Caco-2 (cell line): ENCODE data around the gene SORBS1. TPM values are rescaled to one million over a fixed set of nuclear protein-coding genes. Genes with fewer than 3 reads are reported as not detected.

Source experiments
- BruUV-seq: library from RNA; stranded (reverse); fragments of 400-500 nt; replicated peaks from 2 replicates; lab custom pipeline; 2021; lab: Mats Ljungman, UMichigan
- CTCF ChIA-PET: fragments of 300-600 bp; sonication (Branson Sonifier 250); formaldehyde crosslinking; loops from one replicate; lab custom pipeline; 2022; ENCODE audit warnings: antibody characterized with exemption; lab: Charles Lee
- POLR2A ChIA-PET: fragments of 300-600 bp; sonication (Branson Sonifier 250); formaldehyde crosslinking; loops from one replicate; lab custom pipeline; 2022; ENCODE audit warnings: antibody characterized with exemption; lab: Charles Lee
- DNase-seq, 2 experiments: peaks; one replicate each; pipeline versions ENCODE4 v3.0.0 to v3.0.0-alpha.2; 2020 to 2022
- H3K27me3 ChIP-seq: replicated peaks from 2 replicates; pipeline ENCODE4 v1.6.0; 2011; ENCODE audit warnings: low read length; ENCODE audit not compliant: control insufficient read depth, insufficient read depth
- H3K36me3 ChIP-seq: 2 replicates; pipeline ENCODE4 v1.5.1; 2011; ENCODE audit warnings: low read length; ENCODE audit not compliant: control insufficient read depth, insufficient read depth
- H3K4me1 ChIP-seq: fragments of 250-450 bp; sonication (Bioruptor Pico); 2 replicates; pipeline ENCODE4 v1.5.1; 2020; ENCODE audit warnings: mild to moderate bottlenecking
- H3K4me3 ChIP-seq: 2 replicates; pipeline ENCODE4 v1.5.1; 2011; ENCODE audit warnings: low read depth, mild to moderate bottlenecking, control low read depth, low read length
- H3K9me3 ChIP-seq: fragments of 250-450 bp; sonication (Bioruptor Pico); 2 replicates; pipeline ENCODE4 v1.5.1; 2020; ENCODE audit warnings: mild to moderate bottlenecking, moderate library complexity
- H3K27ac Mint-ChIP-seq: one replicate; pipeline ENCODE4 v1.8.0; 2022; ENCODE audit warnings: mixed read lengths; ENCODE audit not compliant: unreplicated experiment
- H3K27me3 Mint-ChIP-seq: one replicate; pipeline ENCODE4 v1.8.0; 2022; ENCODE audit warnings: mixed read lengths; ENCODE audit not compliant: insufficient read depth, unreplicated experiment
- H3K36me3 Mint-ChIP-seq: one replicate; pipeline ENCODE4 v1.8.0; 2022; ENCODE audit warnings: mild to moderate bottlenecking, mixed read lengths; ENCODE audit not compliant: insufficient read depth, unreplicated experiment
- H3K4me1 Mint-ChIP-seq: one replicate; pipeline ENCODE4 v1.8.0; 2022; ENCODE audit warnings: low read depth, mixed read lengths; ENCODE audit not compliant: unreplicated experiment
- H3K4me3 Mint-ChIP-seq: one replicate; pipeline ENCODE4 v1.8.0; 2022; ENCODE audit warnings: mild to moderate bottlenecking, moderate library complexity, mixed read lengths; ENCODE audit not compliant: unreplicated experiment
- H3K9me3 Mint-ChIP-seq: one replicate; pipeline ENCODE4 v1.8.0; 2022; ENCODE audit warnings: mixed read lengths; ENCODE audit not compliant: unreplicated experiment
- CTCF ChIP-seq, 2 experiments: fragments of 200-600 bp in 1 of 2; IDR thresholded peaks; 1 replicate in 1 of 2; 2 replicates in 1 of 2; pipeline versions ENCODE4 v1.5.1 to v1.8.0; 2011 to 2022; ENCODE audit warnings: antibody characterized with exemption in 1 of 2, control low read depth in 1 of 2, inconsistent platforms in 1 of 2, low read depth in 1 of 2, low read length in 1 of 2, mild to moderate bottlenecking in 1 of 2, moderate library complexity in 1 of 2; ENCODE audit not compliant: insufficient read depth in 1 of 2, severe bottlenecking in 1 of 2, unreplicated experiment in 1 of 2
- intact Hi-C: fragments of 100-400 bp; cut with micrococcal nuclease; formaldehyde crosslinking; loops from one replicate; pipeline ENCODE4 v1.10.0; 2022; ENCODE audit not compliant: unreplicated experiment
- total RNA-seq: library from RNA; stranded (reverse); gene quantifications from 2 replicates; pipeline ENCODE4 v1.2.3, GENCODE V29; 2022

Gene SORBS1
- total RNA-seq, 1 experiment from 2014 or later: 39.3 TPM

- peak overlapping the region; percentile 99 for H3K4me3 Mint-ChIP-seq
- BruUV-seq: no TSS peak
- H3K9me3 Mint-ChIP-seq: no peaks in the 10 kb centered on the region
- Histone ChIP-seq H3K36me3 (no peaks in the 10 kb centered on the region), H3K4me3 (peak overlapping the region; percentile 89), H3K27me3 (no peaks in the 10 kb centered on the region), H3K4me1 (peaks cover 38% of the 10 kb centered on the region), H3K9me3 (no peaks in the 10 kb centered on the region)
- peaks cover 46% of the 10 kb centered on the region for H3K4me1 Mint-ChIP-seq
- ChIA-PET POLR2A (no interaction called here), CTCF (no interaction called here)
- peaks cover 22% of the 10 kb centered on the region for H3K36me3 Mint-ChIP-seq
- no peaks in the 10 kb centered on the region for H3K27me3 Mint-ChIP-seq
- TF ChIP-seq CTCF (IDR thresholded peaks at IDR 0.05; ENCODE audit: insufficient read depth in 1 of 2, low read depth in 1 of 2, low read length in 1 of 2, severe bottlenecking in 1 of 2, unreplicated experiment in 1 of 2): no peak
- DNase-seq: no peak
- intact Hi-C loops: loop anchor here (2.0 kb wide), 3 partner anchors 79 to 129 kb away; no protein-coding TSS in a partner anchor
- H3K27ac Mint-ChIP-seq: peak overlapping the region; percentile 83
These were observed 1.3 kb downstream of the SORBS1 start for GRCh38 chr10:95559896-95560277.

DNA sequence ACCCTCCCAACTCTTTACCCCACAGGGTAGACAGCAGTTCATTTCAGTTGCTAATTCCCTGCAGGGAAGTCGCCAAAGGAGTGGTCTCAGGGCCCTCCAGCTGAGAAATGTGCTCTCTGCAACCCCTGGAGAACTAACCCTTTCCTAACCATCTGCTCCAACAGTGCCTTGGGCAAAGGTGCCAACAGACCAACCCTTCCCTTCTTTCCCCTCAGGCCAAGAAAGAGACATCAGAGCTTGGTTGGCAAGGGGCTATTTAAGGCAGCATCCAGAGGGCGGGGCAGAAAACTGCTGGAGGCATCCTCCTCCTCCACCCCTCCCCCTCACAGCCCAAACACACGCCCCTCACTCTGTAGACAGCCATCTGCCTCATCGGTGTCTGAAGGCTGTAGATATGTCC, 1.7 kb downstream of the SORBS1 start:
- Histone ChIP-seq H3K4me1 (peaks cover 34% of the 10 kb centered on the region), H3K36me3 (no peaks in the 10 kb centered on the region), H3K9me3 (no peaks in the 10 kb centered on the region), H3K4me3 (peak overlapping the region; percentile 89), H3K27me3 (no peaks in the 10 kb centered on the region)
- peaks cover 45% of the 10 kb centered on the region for H3K4me1 Mint-ChIP-seq
- H3K9me3 Mint-ChIP-seq: no peaks in the 10 kb centered on the region
- H3K27me3 Mint-ChIP-seq: no peaks in the 10 kb centered on the region
- ChIA-PET CTCF (interaction anchor here (1.0 kb wide), 1 partner anchor 79 kb away, joined by 3 read pairs; no protein-coding TSS in a partner anchor), POLR2A (no interaction called here)
- intact Hi-C loops: no loop called here
- peaks cover 22% of the 10 kb centered on the region for H3K36me3 Mint-ChIP-seq
- TF ChIP-seq CTCF (IDR thresholded peaks at IDR 0.05; ENCODE audit: insufficient read depth in 1 of 2, low read depth in 1 of 2, low read length in 1 of 2, severe bottlenecking in 1 of 2, unreplicated experiment in 1 of 2): no peak
- H3K27ac Mint-ChIP-seq: no peak overlapping the region
- DNase-seq: no peak
- peak overlapping the region; percentile 99 for H3K4me3 Mint-ChIP-seq
- no TSS peak for BruUV-seq

DNA sequence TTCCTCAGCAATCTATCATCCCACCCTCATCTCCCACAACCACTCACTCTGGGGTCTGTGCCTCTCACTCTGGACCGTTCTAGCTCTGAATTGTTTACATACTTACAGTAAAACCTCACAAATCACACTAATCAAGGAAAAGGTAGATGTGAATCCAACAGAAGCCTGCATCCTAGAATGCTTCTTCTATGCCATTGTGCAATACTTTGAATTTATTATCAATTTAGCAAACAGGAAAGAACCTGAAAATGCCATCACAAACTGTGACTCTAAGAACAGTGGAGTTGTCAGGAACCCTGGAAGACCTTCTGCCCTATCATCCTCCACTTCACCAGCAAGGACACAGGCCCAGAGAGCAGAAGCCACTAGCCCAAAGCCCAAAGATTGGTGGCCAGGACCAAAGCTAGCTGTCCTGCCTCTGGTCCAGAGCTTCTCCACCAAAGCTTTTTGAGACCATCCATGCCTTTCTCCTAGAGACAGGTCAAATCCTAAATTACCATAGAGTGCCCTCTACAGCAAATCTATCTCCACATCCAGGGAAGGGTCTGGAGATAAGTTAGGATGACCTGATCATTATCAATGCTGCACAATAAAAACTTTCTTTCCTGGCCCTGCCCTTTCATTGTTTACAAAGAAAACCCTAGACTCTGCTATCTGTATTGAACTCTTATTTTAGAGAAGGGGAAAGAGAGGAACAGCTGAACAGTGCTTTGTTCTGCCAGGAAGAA, 2.4 kb downstream of the SORBS1 start:
- no TSS peak for BruUV-seq
- Mint-ChIP-seq H3K4me3 (peak overlapping the region; percentile 99), H3K36me3 (peaks cover 22% of the 10 kb centered on the region), H3K9me3 (no peaks in the 10 kb centered on the region), H3K27ac (no peak overlapping the region), H3K4me1 (peaks cover 45% of the 10 kb centered on the region), H3K27me3 (no peaks in the 10 kb centered on the region)
- Histone ChIP-seq H3K27me3 (no peaks in the 10 kb centered on the region), H3K4me1 (peaks cover 29% of the 10 kb centered on the region), H3K9me3 (peaks cover under 1% of the 10 kb centered on the region; the same call in 1 of the 2 replicates), H3K36me3 (no peaks in the 10 kb centered on the region), H3K4me3 (peak overlapping the region; percentile 5; the same call in 1 of the 2 replicates)
- intact Hi-C loops: no loop called here
- ChIA-PET CTCF (interaction anchor here (0.6 to 1.0 kb wide), 5 partner anchors 18 to 128 kb away, joined by 3 to 10 read pairs (median 4); no protein-coding TSS in a partner anchor), POLR2A (no interaction called here)
- no peak for DNase-seq
- TF ChIP-seq CTCF (IDR thresholded peaks at IDR 0.05; ENCODE audit: insufficient read depth in 1 of 2, low read depth in 1 of 2, low read length in 1 of 2, severe bottlenecking in 1 of 2, unreplicated experiment in 1 of 2): peak in 1 of 2 experiments; percentile 16
